SK-N-SH (cell line): Measurements from ENCODE around the gene MDM1.

Source experiments
- CHD2 ChIP-seq: fragments of 150-350 bp; IDR thresholded peaks from 2 replicates; pipeline ENCODE4 v1.6.1; 2018; ENCODE audit warnings: low read length; ENCODE audit not compliant: partially characterized antibody
- CTCF ChIP-seq: fragments of 200-600 bp; sonication (generic); IDR thresholded peaks from 2 replicates; pipeline ENCODE4 v1.6.1; 2017; ENCODE audit warnings: antibody characterized with exemption, mild to moderate bottlenecking, moderate library complexity
- EP300 ChIP-seq, 2 experiments: IDR thresholded peaks; 2 replicates each; pipeline versions ENCODE4 v1.4.0 to v1.6.1; 2012; ENCODE audit warnings: borderline replicate concordance in 1 of 2, low read depth in 1 of 2, low read length in 1 of 2
- EZH2phosphoT487 ChIP-seq: fragments of 200-600 bp; sonication (generic); IDR thresholded peaks from 2 replicates; pipeline ENCODE4 v1.6.1; 2017; ENCODE audit warnings: low read depth, mixed run types, mild to moderate bottlenecking, antibody characterized with exemption, moderate library complexity, borderline replicate concordance
- GABPA ChIP-seq: IDR thresholded peaks from 2 replicates; pipeline ENCODE4 v1.4.0; 2012; ENCODE audit warnings: low read depth, mild to moderate bottlenecking
- GATA2 ChIP-seq: sonication (generic); formaldehyde crosslinking; IDR thresholded peaks from 2 replicates; pipeline ENCODE4 v1.5.0; 2020; ENCODE audit warnings: mild to moderate bottlenecking, missing genetic modification reagents
- JUND ChIP-seq: IDR thresholded peaks from 2 replicates; pipeline ENCODE4 v1.4.0; 2012
- MAX ChIP-seq: IDR thresholded peaks from 2 replicates; pipeline ENCODE4 v1.4.0; 2012; ENCODE audit warnings: low read depth
- PBX3 ChIP-seq: IDR thresholded peaks from 2 replicates; pipeline ENCODE4; 2012
- POLR2AphosphoS5 ChIP-seq: IDR thresholded peaks from 2 replicates; pipeline ENCODE4 v1.6.1; 2012; ENCODE audit warnings: low read depth, low read length
- RAD21 ChIP-seq: IDR thresholded peaks from 2 replicates; pipeline ENCODE4 v1.6.1; 2012; ENCODE audit warnings: mild to moderate bottlenecking, low read length
- RCOR1 ChIP-seq: fragments of 150-350 bp; IDR thresholded peaks from 2 replicates; pipeline ENCODE4 v1.6.1; 2017; ENCODE audit warnings: antibody characterized with exemption, low read length
- REST ChIP-seq: IDR thresholded peaks from 2 replicates; pipeline ENCODE4 v1.6.1; 2012; ENCODE audit warnings: mild to moderate bottlenecking, low read depth, low read length, moderate library complexity
- TAF1 ChIP-seq: IDR thresholded peaks from 2 replicates; pipeline ENCODE4 v1.6.1; 2012; ENCODE audit warnings: low read depth, mild to moderate bottlenecking, low read length, moderate library complexity, borderline replicate concordance

- no peak for TF ChIP-seq CTCF
- no peak for TF ChIP-seq CHD2
- TF ChIP-seq RAD21 = no peak
- TF ChIP-seq GABPA = no peak
- no peak for TF ChIP-seq MAX
- no peak for TF ChIP-seq POLR2AphosphoS5
- no peak for TF ChIP-seq PBX3
- no peak for TF ChIP-seq TAF1
- no peak for TF ChIP-seq EZH2phosphoT487
- TF ChIP-seq JUND = no peak
- TF ChIP-seq GATA2 (CRISPR knock-in tag) = no peak
- no peak for TF ChIP-seq REST
- no peak for TF ChIP-seq RCOR1
- no peak for TF ChIP-seq EP300 (IDR thresholded peaks at IDR 0.05; ENCODE audit: borderline replicate concordance in 1 of 2, low read depth in 1 of 2, low read length in 1 of 2)
Measured at GRCh38 chr12:68378872-68379606, 46.9 kb upstream of the MDM1 start.
